Astrocyte of the spinal cord (primary cell): ENCODE data around the gene ABHD6.
A peak's percentile ranks its signal among the peaks of the same experiment; 100 is the strongest.
"Not testable (repeated sequence)": the region's sequence is repeated elsewhere in the genome, so short reads cannot be mapped to it uniquely, and the experiment has no call there.

Experiments
- DNase-seq: peaks from one replicate; pipeline ENCODE4 v3.0.0; 2011; ENCODE audit warnings: low read depth, low spot score
- H3K4me3 ChIP-seq: 2 replicates; pipeline ENCODE4 v1.5.1; 2011; ENCODE audit warnings: low read depth, mild to moderate bottlenecking, low read length, moderate library complexity
- in situ Hi-C: cut with HindIII; loops from 2 replicates; pipeline ENCODE4 v1.10.0; 2017; ENCODE audit warnings: low sequenced_read_pairs
- TF ChIP-seq, protein P1 (sequence below): IDR thresholded peaks from 2 replicates; pipeline ENCODE4 v1.5.1; 2012; ENCODE audit warnings: low read depth, mild to moderate bottlenecking, low read length, inconsistent platforms

ABHD6 gene

DNA sequence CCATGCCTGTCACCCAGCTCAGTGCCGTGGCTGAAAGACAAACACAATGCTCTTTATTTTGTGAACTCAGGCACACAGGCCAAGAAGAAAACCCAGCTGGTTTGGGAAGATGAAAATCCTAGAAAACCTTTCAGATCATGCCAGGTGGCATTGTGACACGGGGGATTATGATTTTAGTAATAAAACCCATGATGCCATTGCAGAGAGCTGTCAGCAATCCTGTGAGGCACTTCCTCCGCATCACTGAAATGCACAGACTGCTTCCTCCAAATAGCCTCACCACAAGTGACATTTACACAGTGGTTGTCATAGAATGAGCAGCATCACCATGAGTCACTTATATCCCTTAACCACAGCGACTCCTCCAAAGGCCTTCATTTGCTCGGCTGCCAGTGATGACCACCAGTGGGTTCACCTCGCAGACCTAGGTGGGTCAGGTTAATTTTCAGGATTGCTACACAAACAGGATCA, 22.7 kb downstream of the ABHD6 start:
- DNase-seq: peak; percentile 84
- in situ Hi-C loops: no loop called here
- H3K4me3 ChIP-seq: no peak overlapping the region

DNA sequence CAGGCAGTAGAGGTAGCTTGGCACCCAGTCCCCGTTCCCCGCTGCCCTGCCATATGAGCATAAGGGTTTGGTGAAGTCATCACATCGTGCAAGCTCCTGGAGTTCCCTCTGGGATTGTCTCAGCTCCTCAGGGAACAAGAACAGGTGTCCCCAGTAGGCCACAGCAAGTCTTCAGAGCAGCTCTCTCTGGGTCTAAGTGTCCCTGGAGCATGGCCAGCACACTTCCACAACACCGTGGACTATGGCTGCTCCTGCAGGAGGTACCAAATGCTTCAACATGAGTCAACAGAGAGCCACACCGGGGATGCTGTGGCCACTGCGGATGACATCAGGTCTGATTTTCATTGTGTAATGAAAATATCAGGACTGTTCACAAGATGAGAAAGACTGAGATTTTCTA, 23.1 kb downstream of the ABHD6 start:
- in situ Hi-C loops: no loop called here
- H3K4me3 ChIP-seq: no peak overlapping the region
- TF ChIP-seq, protein P1, sequence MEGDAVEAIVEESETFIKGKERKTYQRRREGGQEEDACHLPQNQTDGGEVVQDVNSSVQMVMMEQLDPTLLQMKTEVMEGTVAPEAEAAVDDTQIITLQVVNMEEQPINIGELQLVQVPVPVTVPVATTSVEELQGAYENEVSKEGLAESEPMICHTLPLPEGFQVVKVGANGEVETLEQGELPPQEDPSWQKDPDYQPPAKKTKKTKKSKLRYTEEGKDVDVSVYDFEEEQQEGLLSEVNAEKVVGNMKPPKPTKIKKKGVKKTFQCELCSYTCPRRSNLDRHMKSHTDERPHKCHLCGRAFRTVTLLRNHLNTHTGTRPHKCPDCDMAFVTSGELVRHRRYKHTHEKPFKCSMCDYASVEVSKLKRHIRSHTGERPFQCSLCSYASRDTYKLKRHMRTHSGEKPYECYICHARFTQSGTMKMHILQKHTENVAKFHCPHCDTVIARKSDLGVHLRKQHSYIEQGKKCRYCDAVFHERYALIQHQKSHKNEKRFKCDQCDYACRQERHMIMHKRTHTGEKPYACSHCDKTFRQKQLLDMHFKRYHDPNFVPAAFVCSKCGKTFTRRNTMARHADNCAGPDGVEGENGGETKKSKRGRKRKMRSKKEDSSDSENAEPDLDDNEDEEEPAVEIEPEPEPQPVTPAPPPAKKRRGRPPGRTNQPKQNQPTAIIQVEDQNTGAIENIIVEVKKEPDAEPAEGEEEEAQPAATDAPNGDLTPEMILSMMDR: no peak
- peak; percentile 76 for DNase-seq

More for the DNA sequence above, 22.7 kb downstream of the ABHD6 start:
- TF ChIP-seq, protein P1: no peak

DNA sequence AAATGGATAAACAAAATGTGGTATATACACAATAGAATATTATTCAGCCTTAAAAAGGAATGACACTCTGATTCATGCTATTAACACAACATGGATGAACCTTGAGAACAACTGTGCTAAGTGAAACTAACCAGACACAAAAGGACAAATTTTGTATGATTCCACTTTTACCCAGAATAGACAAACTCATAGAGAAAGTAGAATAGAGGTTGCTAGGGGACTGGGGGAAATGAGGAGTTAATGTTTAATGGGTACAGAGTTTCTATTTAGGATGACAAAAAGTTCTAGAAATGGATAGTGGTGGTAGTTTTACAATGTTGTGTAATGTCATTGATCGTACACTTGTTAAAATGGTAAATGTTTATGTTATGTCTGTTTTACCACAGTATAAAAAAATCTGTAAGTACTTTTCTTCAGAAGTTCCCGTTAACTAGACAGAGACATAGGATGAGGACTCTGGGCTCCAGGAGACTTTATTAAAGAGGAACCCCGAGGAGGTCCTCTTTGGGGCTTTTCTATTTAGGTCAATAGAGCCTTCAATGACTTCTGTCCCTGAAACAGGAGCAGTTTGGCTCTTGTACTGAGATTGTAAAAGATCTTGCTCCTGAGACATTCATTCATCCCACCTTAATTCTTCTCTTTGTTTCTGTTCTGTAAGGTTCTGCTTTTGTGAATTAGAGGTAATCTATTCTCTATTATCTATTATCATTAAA, 24.5 kb downstream of the ABHD6 start:
- in situ Hi-C loops: no loop called here
- H3K4me3 ChIP-seq: no peak overlapping the region

DNA sequence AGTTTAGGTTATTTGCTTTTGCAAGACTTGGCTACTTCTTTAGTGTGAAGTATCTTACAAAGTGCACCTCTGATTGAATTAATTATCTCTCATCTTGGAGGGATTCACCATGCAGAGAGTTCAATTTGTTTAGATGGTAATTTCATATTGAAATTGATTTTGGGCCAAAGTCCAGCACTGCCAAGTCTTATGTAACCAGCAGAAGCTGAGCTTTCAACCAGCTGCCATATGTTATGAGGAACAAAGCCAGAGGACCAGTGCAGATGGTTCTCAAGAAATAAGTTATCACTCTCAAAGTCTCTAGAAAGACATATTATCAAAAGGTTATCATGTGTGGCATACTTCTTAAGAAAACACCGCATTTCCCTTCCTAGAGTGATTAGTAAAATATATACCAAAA, 29.0 kb downstream of the ABHD6 start:
- DNase-seq: no peak
- no peak overlapping the region for H3K4me3 ChIP-seq
- TF ChIP-seq, protein P1: no peak
- in situ Hi-C loops: no loop called here

More for the DNA sequence above, 24.5 kb downstream of the ABHD6 start:
- DNase-seq: no peak
- TF ChIP-seq, protein P1: no peak

DNA sequence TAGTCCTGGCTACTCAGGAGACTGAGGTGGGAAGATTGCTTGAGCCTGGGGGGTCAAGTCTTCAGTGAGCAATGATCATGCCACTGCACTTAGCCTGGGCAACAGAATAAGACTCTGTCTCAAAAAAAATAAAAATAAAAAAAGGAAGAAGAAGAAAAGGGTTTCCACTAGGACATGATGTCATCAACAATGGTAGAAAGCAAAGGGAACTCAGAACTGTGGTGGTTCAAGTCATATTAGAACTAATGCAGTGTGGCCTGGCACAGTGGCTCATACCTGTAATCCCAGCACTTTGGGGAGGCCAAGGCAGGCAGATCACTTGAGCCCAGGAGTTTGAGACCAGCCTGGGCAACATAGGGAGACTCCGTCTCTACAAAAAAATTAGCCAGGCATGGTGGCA, 30.0 kb downstream of the ABHD6 start:
- H3K4me3 ChIP-seq, in situ Hi-C loops, DNase-seq: not testable (repeated sequence)

DNA sequence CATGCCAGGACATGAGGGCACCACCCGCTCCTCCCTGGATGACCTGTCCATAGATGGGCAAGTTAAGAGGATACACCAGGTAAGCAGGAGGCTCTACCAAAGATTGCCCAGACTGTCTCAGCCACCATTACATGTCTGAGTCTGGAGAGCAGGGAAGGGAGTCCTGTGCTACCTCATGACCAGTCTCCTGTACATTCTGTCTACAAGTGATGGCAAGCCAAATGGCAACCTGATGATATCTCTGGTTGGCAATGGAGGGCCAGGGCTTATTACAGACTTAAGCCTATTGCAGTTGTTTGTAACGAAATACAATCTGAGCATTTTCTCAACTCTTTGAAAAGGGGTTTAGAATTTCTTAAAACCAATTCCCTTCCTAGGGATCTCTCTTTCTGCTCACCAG, 31.8 kb downstream of the ABHD6 start:
- in situ Hi-C loops: no loop called here
- no peak for DNase-seq
- no peak overlapping the region for H3K4me3 ChIP-seq
- TF ChIP-seq, protein P1: no peak

DNA sequence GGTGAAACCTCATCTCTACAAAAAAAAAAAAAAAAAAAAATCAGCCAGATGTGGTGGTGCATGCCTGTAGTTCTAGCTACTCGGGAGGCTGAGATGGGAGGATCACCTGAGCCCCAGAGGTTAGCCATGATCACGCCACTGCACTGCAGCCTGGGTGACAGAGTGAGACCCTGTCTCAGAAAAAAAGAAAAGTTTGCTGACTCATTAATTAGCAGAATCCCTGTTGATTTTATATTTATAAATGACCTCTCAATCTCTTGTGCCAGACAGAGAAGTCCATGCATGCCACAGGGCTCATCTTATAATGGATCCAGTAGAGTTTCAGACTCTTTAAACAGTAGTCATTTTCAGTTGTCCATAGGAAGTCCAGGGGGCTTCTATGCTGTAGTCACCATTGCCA, 32.9 kb downstream of the ABHD6 start:
- in situ Hi-C loops: no loop called here
- H3K4me3 ChIP-seq: no peak overlapping the region
- TF ChIP-seq, protein P1: no peak
- DNase-seq: no peak
